Stimulated activated CD4-positive, alpha-beta T cell treated with anti-CD3 and anti-CD28 coated beads, Interleukin-2, amount 100 ng/mL, for 24 hours (primary cell): ENCODE data around the gene TMEM14A.
"Not testable (repeated sequence)": the region's sequence is repeated elsewhere in the genome, so short reads cannot be mapped to it uniquely, and the experiment has no call there.

Source experiments
- DNase-seq, 2 donors: peaks; one replicate each; pipeline ENCODE4 v3.0.0-alpha.2; 2020

TMEM14A gene

DNA sequence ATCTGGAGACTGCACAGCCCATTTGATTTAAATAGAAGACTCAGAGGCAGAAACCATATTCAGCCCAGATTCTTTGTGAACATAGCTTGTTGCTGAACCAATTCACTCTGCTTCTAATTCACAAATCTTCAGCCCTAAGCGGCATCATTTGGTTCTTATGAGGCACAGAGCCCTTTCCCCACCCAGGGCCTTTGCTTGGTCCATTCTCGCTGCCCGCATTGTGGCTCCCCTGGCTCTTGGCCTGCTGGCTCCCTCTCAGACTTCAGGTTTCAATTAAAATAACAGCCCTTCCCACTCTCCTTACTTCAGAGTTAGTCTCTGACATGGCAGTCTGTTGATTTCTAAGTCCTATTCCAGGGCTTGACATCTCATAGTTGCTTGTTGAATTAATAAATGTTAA, 9.4 kb upstream of the TMEM14A start:
- no peak for DNase-seq

DNA sequence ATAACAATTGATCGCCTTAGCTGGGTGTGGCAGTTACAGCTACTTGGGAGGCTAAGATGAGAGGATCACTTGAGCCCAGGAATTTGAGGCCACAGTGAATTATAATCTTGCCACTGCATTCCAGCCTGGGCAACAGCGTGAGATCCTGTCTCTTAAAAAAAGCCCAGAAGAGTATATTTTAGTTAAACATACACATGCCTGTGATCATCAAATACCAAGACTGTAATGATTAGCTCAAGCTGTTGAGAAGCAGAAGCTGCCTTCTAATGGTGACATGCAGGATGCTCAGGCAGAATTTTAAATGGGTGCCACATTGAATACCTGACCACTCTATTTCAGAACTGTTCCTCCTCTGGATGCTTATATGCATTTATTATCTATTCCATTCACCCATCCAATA, 8.9 kb upstream of the TMEM14A start:
- DNase-seq = no peak

DNA sequence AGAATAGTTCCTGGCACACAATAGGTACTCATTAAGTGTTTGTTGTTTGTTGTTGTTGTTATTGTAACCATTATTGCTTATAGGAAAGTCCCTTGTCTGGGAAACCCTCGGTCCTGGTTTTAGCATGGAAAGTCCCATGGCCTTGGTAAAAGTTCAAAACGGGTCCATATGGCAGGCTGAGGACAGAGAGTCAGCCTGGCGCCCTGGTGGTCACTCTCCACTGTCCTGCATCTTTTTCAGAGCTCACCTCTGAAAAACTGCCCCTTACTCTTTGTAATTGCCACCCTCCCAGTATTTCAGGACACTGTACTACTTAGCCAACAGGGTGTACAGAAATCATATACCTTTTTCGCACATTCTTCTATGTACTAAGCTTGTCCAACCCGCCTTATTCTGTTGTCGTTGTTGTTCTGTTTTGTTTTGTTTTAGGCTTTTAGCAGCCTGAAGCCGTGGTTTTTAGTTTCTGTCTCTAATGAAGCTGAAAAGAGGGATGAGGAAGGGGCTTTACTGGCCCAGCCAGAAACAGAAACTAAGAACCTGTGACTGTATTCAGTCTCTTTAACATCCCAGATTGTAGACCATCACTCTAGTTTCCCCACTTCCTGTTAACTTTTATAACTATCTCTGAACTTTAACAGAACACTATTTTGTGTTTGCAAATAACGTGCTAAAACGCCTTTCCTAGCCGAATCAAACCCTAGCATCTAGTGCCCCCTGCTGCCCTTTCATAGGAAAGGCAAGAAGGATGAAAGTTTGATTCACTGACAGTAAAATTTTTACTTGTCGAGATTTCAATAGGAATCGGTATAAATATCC, 7.6 kb upstream of the TMEM14A start:
- peak; percentile 51 to 61 for DNase-seq

DNA sequence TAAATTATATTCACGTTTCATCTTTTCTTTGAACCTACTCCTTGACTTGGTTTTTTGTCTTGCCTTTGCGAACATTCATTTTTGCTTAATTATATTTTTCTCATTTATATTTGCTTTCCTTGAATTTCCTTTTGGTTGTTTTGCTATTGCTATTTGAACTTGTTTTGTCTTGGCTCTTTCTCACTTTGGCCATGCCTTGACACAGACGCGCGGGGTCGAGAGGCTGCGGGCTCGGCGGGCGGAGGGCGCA, 7.1 kb upstream of the TMEM14A start:
- DNase-seq = no peak

DNA sequence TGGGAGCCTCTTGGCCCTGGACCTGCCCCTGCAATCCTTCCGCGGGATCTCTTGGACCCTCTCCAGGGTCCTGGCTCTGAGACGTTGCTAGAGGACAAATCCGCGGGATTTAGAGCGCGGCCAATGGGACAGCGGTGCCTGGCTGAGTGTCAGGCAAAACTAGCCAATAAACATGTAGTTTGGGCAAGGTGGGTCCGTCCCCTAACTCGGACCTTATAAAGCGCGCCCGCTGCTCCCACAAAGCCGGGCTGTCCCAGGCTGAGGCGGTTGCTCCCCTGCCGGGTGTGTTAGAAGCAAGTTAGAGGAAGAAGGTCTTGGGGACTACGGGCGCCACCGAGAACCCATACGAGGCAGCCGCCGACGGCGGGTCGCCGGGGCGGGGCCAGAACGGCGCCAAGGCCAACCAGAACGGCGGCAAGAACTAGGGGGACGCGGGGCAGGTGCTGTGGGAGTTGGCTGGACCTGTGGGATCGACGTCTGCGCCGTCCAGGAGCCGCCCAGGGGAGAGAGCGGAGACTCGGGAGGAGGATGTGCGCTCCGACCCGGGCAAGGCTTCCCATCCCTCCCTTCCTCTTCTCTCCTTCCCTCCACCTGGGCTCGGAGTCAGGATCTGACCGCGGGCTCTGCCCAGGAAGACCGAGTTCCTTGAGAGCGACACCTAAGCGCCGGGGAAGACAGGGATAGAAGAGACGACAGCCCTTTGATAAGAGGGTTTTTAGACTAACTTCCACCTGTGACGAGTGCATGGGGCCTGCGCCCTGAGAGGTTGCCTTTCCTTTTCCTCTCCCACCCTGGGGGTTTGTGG, 6.5 kb upstream of the TMEM14A start:
- peak; percentile 69 to 78 for DNase-seq

DNA sequence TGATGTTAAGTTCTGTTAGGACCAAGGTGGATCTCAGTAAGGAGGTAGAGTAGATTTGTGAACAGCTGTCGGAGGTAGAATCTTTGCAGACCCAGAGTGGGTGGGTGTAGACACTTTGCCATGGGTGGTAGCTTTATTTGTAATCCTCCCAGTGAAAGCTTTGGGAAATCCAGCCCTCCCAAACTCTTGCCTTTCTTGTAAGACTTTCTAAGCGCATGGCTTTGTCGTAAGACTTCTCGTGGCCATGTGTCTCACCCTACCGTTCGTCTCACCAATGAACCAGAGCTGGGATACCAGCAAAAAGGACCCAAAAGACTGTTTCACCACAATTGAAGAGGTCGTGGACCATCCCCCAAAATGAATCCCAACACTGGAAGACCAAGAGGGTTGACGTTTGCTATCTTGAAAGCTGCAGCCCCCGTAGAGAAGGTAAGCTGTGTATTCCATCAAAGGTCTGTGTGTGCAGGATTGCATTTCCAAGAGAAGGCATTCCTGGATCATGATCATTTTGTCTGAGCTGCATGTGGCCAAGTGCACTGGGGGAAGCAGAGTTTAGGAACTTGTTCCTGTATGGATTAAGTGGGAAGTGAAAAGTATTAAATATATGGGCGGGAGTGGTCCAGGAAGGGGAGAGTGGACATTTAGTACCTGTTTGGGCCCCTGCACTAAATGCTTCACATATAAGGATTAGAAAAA, 5.8 kb upstream of the TMEM14A start:
- DNase-seq = no peak

DNA sequence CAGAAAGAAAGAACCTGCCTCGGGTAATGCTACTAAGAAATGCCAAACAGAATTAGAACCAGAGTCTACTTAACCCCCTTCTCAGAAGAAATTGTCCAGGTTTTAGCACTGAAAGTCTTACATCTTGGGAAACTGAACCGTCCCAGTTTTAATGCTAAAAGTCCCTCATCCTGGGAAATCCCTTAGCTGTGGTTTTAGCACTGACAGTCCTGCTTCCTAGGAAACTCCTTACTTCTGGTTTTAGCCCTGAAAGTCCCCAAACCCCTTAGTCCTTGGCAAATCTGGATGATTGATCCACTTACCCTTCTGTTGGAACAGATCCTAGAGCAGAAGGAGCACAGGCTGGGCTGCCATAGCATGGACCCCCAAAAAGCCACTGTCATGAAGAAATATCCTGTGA, 4.8 kb upstream of the TMEM14A start:
- no peak for DNase-seq

DNA sequence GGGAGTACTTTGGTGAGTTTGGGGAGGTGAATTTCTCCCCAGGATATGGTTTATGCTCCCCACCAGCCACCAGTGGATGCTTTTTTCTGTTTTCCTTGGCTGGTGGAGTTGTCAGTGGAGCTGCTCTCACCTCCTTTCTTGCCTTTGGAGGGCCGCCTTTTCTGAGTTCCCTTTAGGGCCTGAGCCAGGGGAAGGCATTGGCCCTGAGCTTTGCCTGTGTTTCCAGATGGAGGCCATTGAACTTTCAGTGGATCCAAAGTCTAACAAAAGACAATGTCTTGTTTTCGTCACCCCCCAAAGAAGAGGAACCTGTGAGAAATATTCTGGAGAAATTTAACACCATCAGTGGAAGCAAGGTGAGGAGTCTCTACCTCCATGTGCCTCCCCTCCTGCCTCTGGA, 4.4 kb upstream of the TMEM14A start:
- DNase-seq = no peak

DNA sequence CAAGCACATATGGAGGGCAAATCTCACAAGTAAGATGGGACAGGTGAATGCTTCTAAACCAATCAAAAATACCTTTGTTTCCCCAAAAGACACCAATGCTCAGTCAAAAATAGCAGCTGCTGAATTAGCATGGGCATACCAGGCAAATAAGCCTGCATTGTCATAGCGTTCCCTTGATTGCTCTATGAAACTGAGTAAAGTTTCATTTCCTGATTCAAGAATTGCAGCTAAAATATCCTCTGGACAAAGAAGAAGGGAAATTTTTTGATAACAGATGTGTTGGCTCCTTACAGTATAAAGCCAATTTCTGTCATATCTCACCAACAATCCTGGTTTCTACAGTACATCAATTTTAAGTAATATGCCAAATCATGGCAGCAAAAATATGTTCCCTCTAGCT, 3.3 kb upstream of the TMEM14A start:
- no peak for DNase-seq

DNA sequence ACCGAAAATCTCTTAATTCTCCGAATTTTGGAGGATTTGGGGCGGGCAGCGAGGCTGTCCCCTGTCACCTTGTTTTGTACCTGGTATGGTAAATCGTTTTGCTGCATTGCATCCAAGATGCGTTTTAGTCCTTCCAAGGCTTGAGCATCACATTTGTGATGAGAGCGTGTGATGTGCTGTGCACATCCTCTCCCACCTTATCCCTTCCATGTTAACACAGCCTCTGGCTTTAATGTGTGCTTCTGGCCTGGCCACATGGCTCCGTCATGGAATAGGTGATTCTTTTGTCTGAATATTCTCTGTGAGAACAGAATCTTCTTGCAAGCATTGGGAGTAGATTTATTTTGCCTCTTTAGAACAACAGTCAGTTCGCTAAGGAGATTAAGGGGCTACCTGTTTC, 763 bp downstream of the TMEM14A start:
- DNase-seq = no peak

DNA sequence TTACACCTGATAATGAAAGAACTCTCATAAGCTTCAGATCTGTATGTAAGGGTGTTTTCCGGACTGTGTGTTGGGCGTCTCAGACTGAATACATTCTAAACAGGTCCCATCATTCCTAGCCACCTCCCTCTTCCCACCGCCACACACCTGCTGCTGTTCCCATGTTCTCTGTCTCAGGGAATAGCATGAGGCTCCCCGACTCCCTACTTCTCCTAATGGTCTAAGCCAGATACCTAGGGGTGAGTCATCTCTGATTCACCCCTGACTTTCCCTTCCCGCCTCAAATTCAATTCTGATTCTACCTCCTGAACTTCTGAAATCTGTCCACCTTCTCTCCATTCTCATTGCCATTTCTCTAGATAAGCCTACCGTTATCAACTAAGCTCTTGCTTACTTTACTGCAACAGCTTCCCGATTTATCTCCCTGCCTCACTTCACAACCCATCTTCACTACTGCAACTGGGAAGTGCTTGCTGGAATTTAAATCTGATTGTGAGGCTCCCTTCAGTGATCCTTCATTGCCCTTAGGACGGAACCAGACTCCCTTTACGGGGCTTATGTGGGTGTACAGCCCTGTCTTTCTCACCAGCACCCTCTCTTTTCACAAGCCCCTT, 1.6 kb downstream of the TMEM14A start:
- no peak for DNase-seq

DNA sequence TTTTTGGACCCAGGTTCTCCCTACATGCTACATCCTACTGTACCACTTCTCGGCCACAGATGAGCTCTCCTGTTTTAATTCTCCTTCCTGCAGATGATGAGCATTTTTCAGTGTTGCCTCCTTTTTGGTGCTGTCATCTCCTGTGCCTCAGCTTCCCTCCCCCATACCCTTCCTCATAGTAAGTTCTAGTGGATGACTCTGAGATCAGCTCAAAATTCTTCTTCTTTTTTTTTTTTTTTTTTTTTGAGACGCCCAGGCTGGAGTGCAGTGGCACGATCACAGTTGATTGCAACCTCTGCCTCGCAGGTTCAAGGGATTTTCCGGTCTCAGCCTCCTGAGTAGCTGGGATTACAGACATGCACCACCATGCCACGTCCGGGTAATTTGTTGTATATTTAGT, 3.8 kb downstream of the TMEM14A start:
- DNase-seq = no peak

DNA sequence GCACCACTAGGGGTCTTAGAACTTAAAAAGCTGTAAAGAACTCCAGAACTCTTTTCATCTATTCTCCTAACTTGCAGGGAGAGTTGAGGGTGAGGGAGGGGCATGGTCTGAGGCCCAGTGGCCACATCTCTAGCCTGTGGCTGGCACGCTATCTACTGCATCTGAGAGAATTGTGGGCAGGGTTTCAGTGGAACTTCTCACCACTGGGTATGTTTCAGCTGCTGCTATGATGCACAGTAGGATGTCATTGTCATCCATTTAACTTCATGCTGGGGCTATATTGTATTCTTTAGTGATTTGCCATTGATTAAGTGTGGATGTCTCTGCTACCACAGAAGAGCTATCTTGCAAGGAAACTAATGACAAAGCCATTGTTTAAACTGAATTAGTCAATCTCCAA, 4.5 kb downstream of the TMEM14A start:
- DNase-seq = no peak

DNA sequence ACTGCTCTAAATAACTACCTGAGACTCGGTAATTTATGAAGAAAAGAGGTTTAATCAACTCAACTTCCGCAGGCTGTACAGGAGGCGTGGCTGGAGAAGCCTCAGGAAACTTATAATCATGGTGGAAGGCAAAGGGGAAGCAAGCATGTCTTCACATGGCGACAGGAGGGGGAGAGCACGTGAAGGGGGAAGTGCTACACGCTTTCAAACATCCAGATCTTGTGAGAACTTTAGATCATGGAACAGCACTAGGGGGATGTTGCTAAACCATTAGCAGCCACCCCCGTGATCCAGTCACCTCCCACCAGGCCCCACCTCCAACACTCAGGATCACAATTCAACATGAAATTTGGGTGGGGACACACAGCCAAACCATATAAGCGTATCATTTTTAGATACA, 5.7 kb downstream of the TMEM14A start:
- not testable (repeated sequence) for DNase-seq

DNA sequence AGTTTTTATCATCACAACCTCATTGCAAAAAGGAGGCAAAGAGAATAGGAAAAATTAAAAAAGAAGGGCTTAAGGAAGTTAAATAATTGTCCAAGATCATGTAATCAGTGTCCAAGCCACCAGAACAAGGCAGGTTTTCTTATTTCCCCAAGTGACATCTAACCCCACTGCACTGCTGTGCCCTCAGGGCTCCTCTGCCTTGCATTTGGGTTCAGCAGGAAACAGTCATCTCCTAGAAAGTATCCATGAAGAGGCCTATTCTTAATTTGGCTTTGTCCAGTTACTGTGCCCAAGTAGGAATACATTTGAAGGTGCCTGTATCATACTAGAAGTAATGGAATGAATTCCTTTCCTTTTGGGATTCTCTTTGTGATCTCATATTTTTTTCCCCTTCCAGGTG, 10.5 kb downstream of the TMEM14A start:
- no peak for DNase-seq

DNA sequence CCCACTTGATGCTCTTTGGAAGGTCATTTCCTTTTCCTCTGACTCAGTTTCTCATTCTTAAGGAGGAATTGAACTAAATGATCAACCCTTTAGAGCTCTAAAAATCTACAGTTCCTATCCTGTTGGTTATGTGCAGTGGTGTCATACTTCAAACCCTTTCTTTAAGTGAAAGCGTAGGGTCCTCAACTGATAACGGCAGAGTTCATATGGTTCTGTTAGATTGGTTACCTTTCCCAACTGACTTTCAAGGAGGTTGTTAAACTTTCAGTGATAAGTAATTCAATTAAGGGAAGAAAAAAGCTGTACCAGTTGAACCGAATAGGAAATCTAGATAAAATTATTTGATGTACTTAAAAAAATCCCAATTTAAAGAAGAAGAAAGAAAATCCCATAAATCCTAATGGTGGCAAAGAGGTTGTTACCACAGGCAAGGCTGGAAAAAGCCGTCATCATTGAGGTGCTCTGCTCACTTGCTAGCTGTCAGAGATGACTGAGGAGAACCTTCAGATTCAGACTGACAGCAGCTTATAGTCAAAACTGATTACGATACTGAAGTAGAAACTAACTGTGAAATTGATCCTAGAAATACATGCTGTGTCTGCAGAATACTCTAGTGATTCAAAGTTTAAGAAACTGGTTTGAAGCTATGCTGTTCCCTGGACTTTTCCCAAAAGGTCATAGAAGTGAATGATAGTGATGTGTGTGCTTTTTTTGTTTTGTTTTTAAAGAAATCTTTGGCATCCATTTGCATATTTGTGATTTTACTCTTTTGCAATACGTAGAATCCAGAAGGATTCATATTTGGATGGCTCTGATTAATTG, 16.2 kb downstream of the TMEM14A start:
- no peak for DNase-seq

DNA sequence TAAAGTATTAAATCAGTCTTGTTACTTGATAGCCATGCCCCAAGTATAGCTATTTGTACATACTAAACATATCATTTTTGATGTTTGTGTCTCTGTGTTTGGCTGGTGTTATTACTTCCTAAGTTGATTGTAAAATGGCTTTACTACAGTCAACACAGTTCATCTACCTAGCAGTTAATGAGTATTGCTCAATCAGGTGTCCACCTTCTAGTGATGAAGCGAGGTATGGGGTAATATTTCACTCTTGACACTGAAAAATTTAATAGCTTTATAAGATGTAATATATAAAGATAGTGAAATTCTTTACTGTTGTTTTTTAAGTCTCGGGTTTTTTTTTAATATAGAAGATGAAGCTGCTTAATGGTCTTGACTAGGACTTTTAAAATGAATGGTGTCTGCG, 18.9 kb downstream of the TMEM14A start:
- DNase-seq = no peak

DNA sequence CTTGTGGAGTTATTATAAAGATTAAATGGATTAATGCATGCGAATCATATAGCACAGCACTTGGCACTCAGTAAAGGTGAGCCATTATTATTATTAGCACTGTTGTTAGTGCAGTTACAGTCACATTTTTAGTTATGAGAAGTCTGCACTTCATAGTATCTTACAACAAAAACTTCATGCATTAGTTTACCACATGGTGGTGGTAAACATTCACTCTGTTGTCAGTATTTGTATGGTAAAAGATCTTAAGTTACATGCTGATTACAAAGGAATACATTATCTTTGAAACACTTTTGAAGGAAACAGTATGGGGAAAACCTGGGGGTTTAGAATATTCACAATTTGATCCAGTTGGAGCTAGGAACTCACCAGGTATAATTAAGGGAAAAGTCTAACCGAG, 20.8 kb downstream of the TMEM14A start:
- DNase-seq = no peak

DNA sequence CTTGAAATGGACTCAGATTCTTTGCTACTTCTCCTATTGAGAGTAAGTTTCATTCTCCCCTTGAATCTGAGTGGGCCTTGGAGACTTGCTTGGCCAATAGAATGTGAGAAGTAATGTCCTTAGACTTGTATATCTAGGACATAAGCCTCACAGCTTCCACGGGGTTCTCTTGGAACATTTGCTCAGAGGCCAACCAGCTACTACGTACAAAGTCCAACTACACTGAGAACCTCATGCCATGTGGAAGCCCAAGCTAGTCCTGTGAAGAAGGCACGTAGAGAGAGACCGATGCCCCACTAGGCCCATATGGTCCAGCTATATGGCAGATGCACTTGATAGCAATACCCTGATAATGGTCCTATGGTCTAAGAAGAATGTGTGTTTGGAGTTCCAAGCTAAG, 22.9 kb downstream of the TMEM14A start:
- no peak for DNase-seq

DNA sequence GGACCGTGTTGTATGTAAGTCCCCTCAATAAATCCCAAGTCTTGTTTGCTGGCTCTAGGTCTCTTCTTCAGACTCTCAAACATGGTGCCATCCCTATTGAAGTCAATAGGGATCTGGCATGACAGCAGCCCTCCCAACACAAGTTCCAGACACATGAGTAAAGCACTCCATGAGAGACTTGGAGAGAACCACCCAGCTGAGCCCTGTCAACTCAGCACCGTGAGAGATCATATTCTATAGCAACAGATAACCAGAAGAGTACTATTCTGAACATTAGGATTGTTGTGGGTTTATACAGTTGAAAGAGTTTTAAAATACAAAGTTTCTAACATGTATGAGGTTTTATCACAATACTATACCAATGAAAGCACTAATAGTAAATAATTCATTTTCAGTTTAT, 23.5 kb downstream of the TMEM14A start:
- no peak for DNase-seq

DNA sequence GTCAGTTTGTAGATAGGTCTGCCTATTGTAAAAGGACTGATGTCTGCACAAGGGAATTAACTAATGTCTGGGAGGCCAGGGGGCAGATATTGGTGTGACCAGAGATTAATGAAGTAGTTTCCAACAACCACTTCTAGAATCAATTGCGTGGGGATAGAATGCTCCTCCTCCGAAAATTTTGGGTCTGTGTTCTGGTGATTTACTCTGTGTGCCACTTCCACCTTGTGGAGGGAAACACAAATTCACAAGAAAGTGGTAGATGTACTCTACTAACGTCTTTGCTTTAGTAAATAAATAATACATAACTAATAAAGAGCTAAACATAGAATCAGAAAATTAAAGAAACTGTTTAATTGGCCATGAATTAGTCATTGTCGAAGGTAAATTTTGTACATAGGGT, 25.5 kb downstream of the TMEM14A start:
- DNase-seq = no peak

DNA sequence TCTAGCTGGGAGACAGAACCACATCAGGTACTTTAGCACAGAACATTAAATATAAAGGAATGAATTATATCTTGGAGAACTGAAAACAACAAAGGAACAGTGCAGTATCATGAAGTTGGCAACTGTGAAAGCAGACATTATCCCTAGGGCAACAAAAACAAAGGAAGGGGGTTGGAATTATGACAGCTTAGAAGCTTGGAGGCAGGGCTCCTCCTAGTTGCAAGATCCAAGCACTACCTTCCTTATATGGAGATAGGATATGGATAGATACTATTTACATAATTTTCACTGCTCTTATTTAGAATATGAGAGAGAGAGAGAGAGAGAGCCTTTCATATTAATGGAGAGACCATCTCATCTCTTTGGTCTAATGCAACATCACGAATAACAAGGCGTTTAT, 27.0 kb downstream of the TMEM14A start:
- DNase-seq = no peak

DNA sequence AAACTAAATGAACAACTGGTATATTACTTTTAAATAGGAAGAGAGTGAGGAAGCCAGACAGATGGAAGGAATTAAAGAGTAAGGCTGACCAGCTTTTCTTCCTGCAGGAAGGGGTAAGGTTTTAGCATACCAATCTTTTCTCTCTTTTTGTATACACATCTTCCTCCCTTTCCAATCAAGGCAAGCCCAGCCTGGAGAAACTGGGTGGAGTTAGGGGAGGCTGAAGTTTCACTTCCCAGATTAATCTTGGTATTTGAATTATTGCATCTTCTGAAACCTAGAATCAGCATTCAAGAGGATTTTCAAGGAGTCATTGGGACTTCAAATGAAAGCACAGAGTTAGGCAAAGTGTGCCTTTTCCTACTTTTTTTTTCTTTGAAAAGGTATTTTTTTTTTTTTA, 33.1 kb downstream of the TMEM14A start:
- no peak for DNase-seq
